Measurements from ENCODE around the gene FKBP2.

The FKBP2 gene

DNA sequence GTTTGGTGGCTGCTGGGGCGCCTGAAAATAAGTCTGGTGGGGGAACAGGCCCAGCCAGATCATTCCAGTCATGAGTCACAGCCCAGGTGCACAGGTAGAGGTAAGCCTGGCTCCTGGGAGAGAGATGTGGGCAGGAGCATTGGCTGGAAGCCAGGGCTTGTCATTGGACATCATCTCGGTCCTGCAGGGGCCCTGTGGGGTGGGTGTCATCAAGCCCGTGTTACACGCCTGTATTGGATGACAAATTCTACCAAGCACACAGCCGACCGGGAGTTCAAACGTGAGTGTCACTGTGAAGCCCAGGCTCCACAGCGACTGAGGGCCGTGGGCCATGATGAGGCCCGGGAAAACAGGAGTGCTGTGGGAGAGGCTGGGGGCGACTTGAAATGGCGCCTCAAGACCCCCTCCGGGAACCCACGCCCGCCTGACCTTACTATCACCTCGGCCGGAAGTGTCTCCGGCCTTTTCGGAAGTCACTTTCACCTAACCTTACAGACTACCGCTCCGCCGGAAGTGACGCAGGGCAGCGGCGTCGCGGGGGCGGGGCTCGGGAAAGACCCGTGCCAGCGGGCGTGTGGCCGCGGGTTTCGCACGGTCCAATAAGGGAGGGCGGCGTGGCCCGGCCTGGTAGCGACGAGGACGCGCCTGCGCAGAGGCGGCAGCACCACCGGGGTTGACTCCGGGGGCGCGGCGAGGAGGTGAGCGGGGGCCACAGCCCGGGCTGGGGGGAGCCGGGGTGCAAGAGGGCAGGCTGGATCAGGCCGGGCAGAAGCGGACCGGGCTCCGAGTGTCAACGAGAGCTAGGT is at the start of gene FKBP2:
TSS of gene FKBP2 (plus strand) at position 661 of the 806 bp plus-strand sequence. CDS start 1,293 bp downstream, outside the sequence.
- Histone ChIP-seq H3K4me1 (ENCODE audit: insufficient read depth, insufficient read length) (peaks cover 27% of the 10 kb centered on the region), H3K4me3 (ENCODE audit: insufficient read length, low read depth) (peak within 1 kb of the TSS; percentile 92), H3K36me3 (ENCODE audit: insufficient read depth, insufficient read length, low read length) (peaks cover 56% of the 10 kb centered on the region), H3K9ac (ENCODE audit: insufficient read length, low read depth) (peak within 1 kb of the TSS; percentile 94), H3K9me3 (ENCODE audit: insufficient read depth, low read length) (no peaks in the 10 kb centered on the region), H3K27me3 (ENCODE audit: insufficient read depth, insufficient read length) (no peaks in the 10 kb centered on the region)
- TF ChIP-seq ZNF274 (IDR thresholded peaks at IDR 0.05; ENCODE audit: low read depth, low read length) (no peak), YY1 (IDR thresholded peaks at IDR 0.05; ENCODE audit: insufficient read depth, insufficient read length) (no peak), SUZ12 (IDR thresholded peaks at IDR 0.05; ENCODE audit: extremely low read depth, insufficient read depth, insufficient read length) (no peak)
- peak; percentile 93 for DNase-seq (ENCODE audit: low read depth, low spot score)

DNA sequence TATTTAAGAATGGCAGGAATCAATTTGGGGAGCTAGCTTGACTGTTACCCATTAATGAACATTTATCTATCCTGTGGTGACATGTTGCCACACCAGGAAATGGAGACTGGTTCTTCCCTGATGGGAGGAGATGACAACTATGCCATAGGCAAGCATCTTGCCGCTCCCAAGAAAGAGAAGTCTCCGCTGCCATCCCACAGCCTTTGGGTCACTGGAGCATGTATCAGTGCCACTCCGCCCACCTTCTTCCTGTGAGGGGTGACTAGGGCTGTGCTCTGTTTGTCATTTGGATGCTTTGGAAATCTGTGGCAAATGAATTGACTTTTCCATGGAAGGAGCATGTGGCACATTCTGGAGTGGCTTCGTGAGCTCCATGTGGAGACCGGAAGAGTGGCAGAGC is 48.5 kb upstream of the FKBP2 start:
- Histone ChIP-seq H3K9ac (ENCODE audit: insufficient read length, low read depth) (no peak overlapping the region), H3K4me1 (ENCODE audit: insufficient read depth, insufficient read length) (peaks cover 3% of the 10 kb centered on the region), H3K9me3 (ENCODE audit: insufficient read depth, low read length) (no peaks in the 10 kb centered on the region), H3K27me3 (ENCODE audit: insufficient read depth, insufficient read length) (no peaks in the 10 kb centered on the region), H3K36me3 (ENCODE audit: insufficient read depth, insufficient read length, low read length) (peaks cover 79% of the 10 kb centered on the region), H3K4me3 (ENCODE audit: insufficient read length, low read depth) (no peak overlapping the region)
- TF ChIP-seq SUZ12 (IDR thresholded peaks at IDR 0.05; ENCODE audit: extremely low read depth, insufficient read depth, insufficient read length) (no peak), ZNF274 (IDR thresholded peaks at IDR 0.05; ENCODE audit: low read depth, low read length) (no peak), YY1 (IDR thresholded peaks at IDR 0.05; ENCODE audit: insufficient read depth, insufficient read length) (no peak)
- DNase-seq (ENCODE audit: low read depth, low spot score): no peak

DNA sequence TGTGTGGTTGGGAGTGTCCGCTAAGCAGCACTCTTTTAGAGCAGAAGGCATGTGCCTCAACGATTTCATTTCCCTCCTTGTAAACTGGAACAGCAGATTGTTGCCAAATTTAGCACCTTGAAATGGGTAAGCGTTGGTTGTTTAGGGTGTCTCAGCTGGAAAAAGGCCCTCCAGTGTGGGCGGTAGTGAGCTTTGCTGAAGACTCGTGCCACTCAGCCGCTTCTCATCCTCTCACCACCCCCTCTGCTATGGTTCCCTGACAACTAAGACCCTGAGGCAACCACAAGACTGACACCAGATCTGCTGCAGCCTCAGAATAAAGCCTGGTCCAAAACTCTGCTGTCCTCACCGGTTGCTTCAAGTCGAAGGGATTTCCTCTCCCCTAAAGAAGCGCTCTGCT is 44.3 kb upstream of the FKBP2 start:
- Histone ChIP-seq H3K9ac (ENCODE audit: insufficient read length, low read depth) (no peak overlapping the region), H3K36me3 (ENCODE audit: insufficient read depth, insufficient read length, low read length) (peaks cover 93% of the 10 kb centered on the region), H3K27me3 (ENCODE audit: insufficient read depth, insufficient read length) (no peaks in the 10 kb centered on the region), H3K4me1 (ENCODE audit: insufficient read depth, insufficient read length) (peaks cover 3% of the 10 kb centered on the region), H3K4me3 (ENCODE audit: insufficient read length, low read depth) (no peak overlapping the region), H3K9me3 (ENCODE audit: insufficient read depth, low read length) (no peaks in the 10 kb centered on the region)
- DNase-seq (ENCODE audit: low read depth, low spot score): no peak
- no peak for TF ChIP-seq YY1 (IDR thresholded peaks at IDR 0.05; ENCODE audit: insufficient read depth, insufficient read length)
- no peak for TF ChIP-seq SUZ12 (IDR thresholded peaks at IDR 0.05; ENCODE audit: extremely low read depth, insufficient read depth, insufficient read length)

DNA sequence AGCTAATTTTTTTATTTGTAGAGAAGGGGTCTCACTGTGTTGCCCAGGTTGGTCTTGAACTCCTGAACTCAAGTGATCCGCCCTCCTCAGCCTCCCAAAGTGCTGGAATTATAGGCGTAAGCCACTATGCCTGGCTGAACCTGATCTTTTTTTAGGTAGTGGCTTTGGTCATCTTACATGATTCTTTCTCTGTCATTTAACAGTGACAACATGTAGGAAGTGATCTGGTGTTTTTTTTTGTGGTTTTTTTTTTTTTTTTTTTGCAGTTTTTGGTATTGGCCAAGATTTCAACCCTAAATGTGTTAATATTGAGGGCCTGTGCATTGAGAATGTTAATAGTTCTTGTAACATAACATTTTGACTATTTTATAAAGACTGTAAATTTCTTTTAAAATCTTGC is 42.4 kb upstream of the FKBP2 start:
- Histone ChIP-seq H3K36me3 (ENCODE audit: insufficient read depth, insufficient read length, low read length) (peaks cover 94% of the 10 kb centered on the region), H3K9me3 (ENCODE audit: insufficient read depth, low read length) (no peaks in the 10 kb centered on the region), H3K27me3 (ENCODE audit: insufficient read depth, insufficient read length) (no peaks in the 10 kb centered on the region), H3K4me1 (ENCODE audit: insufficient read depth, insufficient read length) (peaks cover 3% of the 10 kb centered on the region), H3K4me3 (ENCODE audit: insufficient read length, low read depth) (no peak overlapping the region), H3K9ac (ENCODE audit: insufficient read length, low read depth) (no peak overlapping the region)
- no peak for DNase-seq (ENCODE audit: low read depth, low spot score)
- TF ChIP-seq SUZ12 (IDR thresholded peaks at IDR 0.05; ENCODE audit: extremely low read depth, insufficient read depth, insufficient read length) (no peak), ZNF274 (IDR thresholded peaks at IDR 0.05; ENCODE audit: low read depth, low read length) (no peak), YY1 (IDR thresholded peaks at IDR 0.05; ENCODE audit: insufficient read depth, insufficient read length) (no peak)

DNA sequence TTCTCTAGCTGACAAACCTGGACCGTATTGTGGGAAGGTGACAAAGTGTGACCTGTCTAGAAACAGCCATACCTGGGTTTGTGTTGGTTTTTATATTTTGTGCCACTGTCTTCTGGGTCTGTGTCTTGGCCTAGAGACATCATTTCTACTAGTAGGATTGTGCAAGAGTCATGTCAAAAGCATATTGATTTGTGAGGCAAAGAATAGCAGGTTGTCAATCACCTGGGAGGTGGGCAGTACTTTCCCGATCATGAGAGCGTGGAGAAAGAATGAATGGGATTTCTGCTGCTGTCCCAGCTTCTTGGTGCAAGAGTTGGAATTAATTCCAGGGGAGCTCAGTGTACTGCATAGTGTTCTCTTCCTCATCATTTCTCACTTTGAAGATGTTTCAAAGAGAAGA is 39.4 kb upstream of the FKBP2 start:
- H3K9ac ChIP-seq (ENCODE audit: insufficient read length, low read depth): no peak overlapping the region
- H3K36me3 ChIP-seq (ENCODE audit: insufficient read depth, insufficient read length, low read length): peaks cover 93% of the 10 kb centered on the region

DNA sequence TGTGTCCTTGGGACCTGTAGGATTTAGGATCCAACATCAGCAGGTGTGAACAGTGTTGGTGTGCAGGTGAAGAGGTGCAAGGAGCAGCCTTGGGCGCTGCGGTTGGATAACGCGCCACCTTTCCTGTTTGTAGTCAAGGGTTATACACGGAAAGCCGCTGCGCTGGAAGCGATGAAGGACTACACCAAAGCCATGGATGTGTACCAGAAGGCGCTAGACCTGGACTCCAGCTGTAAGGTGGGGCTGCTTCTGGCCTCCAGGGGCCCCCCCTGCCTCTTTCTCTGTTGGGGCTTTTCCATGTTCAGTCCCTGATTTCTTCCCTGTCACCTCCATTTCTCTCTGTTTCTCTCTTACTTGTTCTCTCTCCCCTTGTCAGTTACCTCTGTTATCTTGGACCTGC is 37.9 kb upstream of the FKBP2 start:
- Histone ChIP-seq H3K27me3 (ENCODE audit: insufficient read depth, insufficient read length) (no peaks in the 10 kb centered on the region), H3K36me3 (ENCODE audit: insufficient read depth, insufficient read length, low read length) (peaks cover 93% of the 10 kb centered on the region), H3K4me1 (ENCODE audit: insufficient read depth, insufficient read length) (peaks cover 22% of the 10 kb centered on the region), H3K9me3 (ENCODE audit: insufficient read depth, low read length) (no peaks in the 10 kb centered on the region), H3K9ac (ENCODE audit: insufficient read length, low read depth) (no peak overlapping the region), H3K4me3 (ENCODE audit: insufficient read length, low read depth) (no peak overlapping the region)
- no peak for DNase-seq (ENCODE audit: low read depth, low spot score)
- no peak for TF ChIP-seq SUZ12 (IDR thresholded peaks at IDR 0.05; ENCODE audit: extremely low read depth, insufficient read depth, insufficient read length)
- no peak for TF ChIP-seq YY1 (IDR thresholded peaks at IDR 0.05; ENCODE audit: insufficient read depth, insufficient read length)
- no peak for TF ChIP-seq ZNF274 (IDR thresholded peaks at IDR 0.05; ENCODE audit: low read depth, low read length)

More for the DNA sequence above, 39.4 kb upstream of the FKBP2 start:
- Histone ChIP-seq H3K4me3 (ENCODE audit: insufficient read length, low read depth) (no peak overlapping the region), H3K9me3 (ENCODE audit: insufficient read depth, low read length) (no peaks in the 10 kb centered on the region), H3K27me3 (ENCODE audit: insufficient read depth, insufficient read length) (no peaks in the 10 kb centered on the region), H3K4me1 (ENCODE audit: insufficient read depth, insufficient read length) (peaks cover 10% of the 10 kb centered on the region)
- no peak for TF ChIP-seq SUZ12 (IDR thresholded peaks at IDR 0.05; ENCODE audit: extremely low read depth, insufficient read depth, insufficient read length)
- TF ChIP-seq ZNF274 (IDR thresholded peaks at IDR 0.05; ENCODE audit: low read depth, low read length): no peak
- no peak for TF ChIP-seq YY1 (IDR thresholded peaks at IDR 0.05; ENCODE audit: insufficient read depth, insufficient read length)
- no peak for DNase-seq (ENCODE audit: low read depth, low spot score)

DNA sequence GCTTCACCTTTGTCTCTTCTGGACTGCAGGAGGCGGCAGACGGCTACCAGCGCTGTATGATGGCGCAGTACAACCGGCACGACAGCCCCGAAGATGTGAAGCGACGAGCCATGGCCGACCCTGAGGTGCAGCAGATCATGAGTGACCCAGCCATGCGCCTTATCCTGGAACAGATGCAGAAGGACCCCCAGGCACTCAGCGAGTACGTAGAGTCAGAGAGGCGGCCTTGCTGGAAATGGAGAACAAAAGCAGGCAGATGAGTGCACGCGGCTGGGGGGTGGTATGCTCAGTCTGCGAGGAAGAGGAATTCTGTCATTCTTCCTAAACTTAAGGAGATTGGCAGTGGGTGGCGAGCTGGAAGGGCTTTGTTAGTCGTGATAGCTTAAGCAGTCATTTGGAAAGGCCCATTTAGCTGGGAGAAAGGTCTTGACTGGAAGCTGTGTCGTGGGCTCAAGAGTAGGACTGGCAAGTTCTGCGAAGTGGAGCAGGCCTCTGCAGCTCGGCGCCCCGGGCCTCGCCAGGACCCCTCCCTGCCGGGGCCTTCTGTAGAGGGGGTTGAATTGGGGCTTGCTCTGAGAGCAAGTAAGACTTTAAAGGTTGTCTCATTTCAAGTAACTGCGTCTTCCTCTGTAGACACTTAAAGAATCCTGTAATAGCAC is 37.3 kb upstream of the FKBP2 start:
- DNase-seq (ENCODE audit: low read depth, low spot score): no peak
- no peak overlapping the region for H3K4me3 ChIP-seq (ENCODE audit: insufficient read length, low read depth)
- no peak overlapping the region for H3K9ac ChIP-seq (ENCODE audit: insufficient read length, low read depth)
- no peaks in the 10 kb centered on the region for H3K9me3 ChIP-seq (ENCODE audit: insufficient read depth, low read length)
- TF ChIP-seq YY1 (IDR thresholded peaks at IDR 0.05; ENCODE audit: insufficient read depth, insufficient read length): no peak
- TF ChIP-seq SUZ12 (IDR thresholded peaks at IDR 0.05; ENCODE audit: extremely low read depth, insufficient read depth, insufficient read length): no peak
- TF ChIP-seq ZNF274 (IDR thresholded peaks at IDR 0.05; ENCODE audit: low read depth, low read length): no peak
- peaks cover 89% of the 10 kb centered on the region for H3K36me3 ChIP-seq (ENCODE audit: insufficient read depth, insufficient read length, low read length)
- peaks cover 23% of the 10 kb centered on the region for H3K4me1 ChIP-seq (ENCODE audit: insufficient read depth, insufficient read length)
- H3K27me3 ChIP-seq (ENCODE audit: insufficient read depth, insufficient read length): no peaks in the 10 kb centered on the region
